GM21825 (cell line): ENCODE data around the gene SLC12A4.
"Not testable (repeated sequence)": the region's sequence is repeated elsewhere in the genome, so short reads cannot be mapped to it uniquely, and the experiment has no call there.

Source experiments
- ATAC-seq: cut with Tn5 transposase; IDR thresholded peaks from one replicate; pipeline ENCODE4 v1.9.1; 2021; ENCODE audit warnings: mild to moderate bottlenecking, moderate library complexity; ENCODE audit not compliant: unreplicated experiment

SLC12A4 gene

DNA sequence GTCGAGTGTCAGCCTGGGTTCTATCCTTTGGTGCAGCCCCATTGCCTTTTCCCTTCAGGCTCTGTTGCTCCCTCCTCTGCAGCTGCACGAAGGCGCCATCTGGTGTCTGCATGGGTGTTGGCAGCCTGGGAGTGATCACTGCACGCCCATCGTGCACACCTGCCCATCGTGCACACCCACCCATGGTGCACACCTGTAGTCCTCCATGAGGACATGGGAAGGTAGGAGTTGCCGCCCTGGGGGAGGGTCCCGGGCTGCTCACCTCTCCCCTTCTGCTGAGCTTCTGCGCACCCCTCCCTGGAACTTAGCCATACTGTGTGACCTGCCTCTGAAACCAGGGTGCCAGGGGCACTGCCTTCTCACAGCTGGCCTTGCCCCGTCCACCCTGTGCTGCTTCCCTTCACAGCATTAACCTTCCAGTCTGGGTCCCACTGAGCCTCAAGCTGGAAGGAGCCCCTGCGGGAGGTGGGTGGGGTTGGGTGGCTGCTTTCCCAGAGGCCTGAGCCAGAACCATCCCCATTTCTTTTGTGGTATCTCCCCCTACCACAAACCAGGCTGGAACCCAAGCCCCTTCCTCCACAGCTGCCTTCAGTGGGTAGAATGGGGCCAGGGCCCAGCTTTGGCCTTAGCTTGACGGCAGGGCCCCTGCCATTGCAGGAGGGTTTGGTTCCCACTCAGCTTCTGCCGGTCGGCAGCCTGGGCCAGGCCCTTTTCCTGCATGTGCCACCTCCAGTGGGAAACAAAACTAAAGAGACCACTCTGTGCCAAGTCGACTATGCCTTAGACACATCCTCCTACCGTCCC is 39.7 kb downstream of the SLC12A4 start:
- peak; percentile 40 for ATAC-seq

DNA sequence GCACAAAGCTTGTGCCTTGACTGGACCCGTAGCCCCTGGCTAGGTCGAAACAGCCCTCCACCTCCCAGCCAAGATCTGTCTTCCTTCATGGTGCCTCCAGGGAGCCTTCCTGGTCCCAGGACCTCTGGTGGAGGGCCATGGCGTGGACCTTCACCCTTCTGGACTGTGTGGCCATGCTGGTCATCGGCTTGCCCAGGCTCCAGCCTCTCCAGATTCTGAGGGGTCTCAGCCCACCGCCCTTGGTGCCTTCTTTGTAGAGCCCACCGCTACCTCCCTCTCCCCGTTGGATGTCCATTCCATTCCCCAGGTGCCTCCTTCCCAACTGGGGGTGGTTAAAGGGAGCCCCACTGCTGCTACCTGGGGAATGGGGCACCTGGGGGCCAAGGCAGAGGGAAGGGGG is 40.3 kb downstream of the SLC12A4 start:
- ATAC-seq, result no peak

DNA sequence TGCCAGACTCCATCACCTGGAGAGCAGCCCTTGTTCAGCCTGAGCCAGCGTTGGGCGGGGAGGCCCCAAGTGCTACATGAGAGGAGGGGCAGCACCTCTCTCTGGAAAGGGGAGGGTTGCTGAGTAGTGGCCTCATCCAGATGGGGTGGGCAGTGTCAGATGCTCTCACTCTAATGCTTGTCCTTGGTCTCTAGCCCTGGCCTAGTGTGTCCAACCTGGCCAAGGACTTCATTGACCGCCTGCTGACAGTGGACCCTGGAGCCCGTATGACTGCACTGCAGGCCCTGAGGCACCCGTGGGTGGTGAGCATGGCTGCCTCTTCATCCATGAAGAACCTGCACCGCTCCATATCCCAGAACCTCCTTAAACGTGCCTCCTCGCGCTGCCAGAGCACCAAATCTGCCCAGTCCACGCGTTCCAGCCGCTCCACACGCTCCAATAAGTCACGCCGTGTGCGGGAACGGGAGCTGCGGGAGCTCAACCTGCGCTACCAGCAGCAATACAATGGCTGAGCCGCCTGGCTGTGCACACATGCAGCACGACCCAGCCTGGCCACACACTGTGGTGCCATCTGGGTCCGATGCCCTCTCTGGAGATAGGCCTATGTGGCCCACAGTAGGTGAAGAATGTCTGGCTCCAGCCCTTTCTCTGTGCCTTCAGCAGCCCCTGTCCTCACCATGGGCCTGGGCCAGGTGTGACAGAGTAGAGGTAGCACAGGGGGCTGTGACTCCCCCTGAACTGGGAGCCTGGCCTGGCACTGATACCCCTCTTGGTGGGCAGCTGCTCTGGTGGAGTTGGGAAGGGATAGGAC is 41.1 kb downstream of the SLC12A4 start:
- ATAC-seq, result no peak

DNA sequence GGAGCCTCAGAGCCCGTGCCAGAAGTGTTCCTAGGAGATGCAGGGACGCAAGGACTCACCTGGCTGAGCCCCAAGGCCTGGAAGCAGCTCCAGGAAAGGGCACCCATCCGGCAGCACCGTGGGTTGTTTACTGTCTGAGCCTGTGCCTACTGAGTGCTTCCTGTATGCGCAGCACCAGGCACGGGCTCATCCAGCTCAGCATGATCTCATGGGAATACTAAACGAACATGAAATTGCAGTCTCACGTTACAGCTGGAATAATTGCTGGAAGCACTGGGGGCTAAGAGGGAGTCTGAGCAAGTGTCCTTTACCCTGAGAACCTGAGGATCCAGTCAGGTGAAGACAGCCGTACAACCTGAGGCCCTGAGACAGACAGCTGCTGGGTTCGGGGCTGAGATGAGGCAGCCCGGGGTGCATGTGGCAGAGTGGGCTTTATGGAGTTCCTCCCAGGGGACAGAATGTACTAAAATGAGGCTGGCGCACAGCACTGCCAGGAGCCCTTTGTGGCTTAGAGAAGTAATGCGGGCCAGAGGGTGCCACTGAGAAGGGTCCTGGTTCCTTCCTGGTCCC is 42.2 kb downstream of the SLC12A4 start:
- ATAC-seq, result no peak

DNA sequence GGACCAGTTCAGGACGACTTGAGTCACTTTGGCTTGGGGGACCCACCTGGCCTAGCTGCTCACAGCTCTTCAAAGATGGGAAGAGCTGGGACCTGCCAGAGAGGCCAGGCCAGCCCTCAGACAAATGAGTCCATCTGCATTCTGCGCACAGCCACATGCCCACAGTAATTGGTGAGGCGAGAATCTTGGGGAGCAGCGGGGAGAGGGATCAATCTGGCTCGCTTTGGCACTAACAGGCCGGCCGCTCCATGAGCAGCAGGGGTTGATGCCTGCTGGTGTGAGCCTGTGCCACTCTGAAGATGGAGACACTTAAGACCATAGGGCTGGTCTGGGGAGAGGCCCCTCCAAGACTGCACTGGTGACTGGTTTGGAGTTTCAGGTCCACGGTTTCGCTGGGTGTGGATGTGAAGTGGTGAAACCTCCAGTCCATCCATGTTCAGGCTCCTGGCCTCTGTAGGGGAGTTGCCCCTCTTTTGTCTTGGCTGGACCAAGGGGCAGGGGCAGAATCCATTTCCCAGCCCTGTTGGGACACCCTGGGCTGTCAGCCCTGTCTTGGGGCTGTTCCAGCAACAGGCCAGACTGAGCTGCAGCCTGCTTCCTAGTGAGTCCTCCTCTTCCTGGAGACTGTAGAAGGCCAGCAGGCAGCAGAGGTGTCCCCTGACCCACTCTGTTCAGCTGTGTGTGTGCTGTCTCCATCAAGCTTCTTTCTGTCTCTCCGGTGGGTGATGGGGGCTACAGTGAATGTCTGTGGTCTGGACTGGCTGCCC is 44.1 kb downstream of the SLC12A4 start:
- no peak for ATAC-seq

DNA sequence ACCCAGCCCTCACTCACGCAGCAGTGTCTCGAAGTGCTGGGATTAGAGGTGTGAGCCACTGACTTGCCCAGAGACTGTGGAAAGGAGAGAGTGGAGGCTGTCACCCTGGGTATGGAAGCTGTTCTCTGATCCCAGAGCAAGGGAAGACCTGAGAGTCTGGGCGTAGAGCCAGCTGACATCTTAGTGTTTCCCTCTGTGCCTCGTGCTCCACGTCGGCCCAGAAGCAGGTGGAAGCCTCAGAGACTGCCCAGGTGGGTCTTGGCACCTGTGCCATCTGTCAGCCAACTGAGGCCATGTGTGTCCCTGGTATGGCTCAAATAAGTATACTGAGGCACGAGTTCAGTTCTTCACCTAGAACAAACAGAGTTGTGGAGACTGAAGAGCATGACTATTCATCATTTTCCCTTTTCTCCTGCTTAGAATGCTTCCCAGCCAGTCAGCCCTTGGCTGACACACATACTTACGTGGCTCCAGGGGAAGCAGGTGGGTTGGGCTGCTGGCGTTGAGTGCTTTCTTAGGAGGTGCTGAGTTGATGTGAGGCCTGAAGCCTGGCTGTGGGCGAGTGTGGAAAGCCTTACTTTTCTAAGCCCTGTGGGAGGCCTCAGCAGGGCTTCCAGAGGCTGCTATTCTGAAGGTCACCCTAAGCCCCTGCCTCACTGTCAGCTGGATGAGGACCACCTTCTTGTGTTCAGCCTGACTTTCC is 44.9 kb downstream of the SLC12A4 start:
- no peak for ATAC-seq

DNA sequence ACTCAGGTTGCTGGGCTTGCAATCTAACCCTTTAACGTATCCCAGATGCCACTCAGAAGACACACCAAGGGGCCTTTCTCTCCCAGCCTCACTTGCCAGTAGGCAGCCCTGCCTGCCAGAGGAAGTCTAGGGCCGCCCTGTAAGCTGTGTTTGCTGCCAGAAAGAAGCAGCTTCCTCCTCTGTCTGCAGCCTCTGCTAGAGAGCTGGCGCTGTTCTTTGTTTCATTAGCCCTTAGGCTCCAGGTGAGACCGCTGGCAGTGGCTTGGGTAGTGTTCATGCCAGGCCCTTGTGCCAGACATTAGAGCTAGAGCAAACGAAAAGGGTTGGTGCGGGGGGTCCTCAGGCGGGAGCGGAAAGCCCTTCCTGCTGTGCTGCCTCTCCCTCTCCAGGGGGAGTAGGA is 45.7 kb downstream of the SLC12A4 start:
- no peak for ATAC-seq

DNA sequence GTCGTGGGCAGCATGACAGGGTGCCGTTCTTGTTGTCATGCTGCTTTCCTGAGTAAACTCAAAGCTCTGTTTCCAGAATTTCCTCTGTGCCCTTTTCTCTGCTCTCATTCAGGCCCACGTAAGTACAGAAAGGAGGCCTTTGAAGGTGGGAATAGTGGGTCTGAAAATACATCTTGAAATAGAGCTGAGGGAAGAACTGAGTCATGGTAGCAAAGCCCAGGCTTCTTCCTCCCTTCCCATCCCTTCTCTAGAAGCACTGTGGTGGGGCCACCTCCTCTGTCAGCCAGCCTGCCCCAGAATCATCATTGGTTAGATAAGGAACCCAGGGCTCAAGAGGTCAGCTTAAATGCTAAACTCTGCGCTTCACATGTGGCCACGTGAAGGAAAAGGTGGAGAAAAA is 46.2 kb downstream of the SLC12A4 start:
- ATAC-seq, result no peak

DNA sequence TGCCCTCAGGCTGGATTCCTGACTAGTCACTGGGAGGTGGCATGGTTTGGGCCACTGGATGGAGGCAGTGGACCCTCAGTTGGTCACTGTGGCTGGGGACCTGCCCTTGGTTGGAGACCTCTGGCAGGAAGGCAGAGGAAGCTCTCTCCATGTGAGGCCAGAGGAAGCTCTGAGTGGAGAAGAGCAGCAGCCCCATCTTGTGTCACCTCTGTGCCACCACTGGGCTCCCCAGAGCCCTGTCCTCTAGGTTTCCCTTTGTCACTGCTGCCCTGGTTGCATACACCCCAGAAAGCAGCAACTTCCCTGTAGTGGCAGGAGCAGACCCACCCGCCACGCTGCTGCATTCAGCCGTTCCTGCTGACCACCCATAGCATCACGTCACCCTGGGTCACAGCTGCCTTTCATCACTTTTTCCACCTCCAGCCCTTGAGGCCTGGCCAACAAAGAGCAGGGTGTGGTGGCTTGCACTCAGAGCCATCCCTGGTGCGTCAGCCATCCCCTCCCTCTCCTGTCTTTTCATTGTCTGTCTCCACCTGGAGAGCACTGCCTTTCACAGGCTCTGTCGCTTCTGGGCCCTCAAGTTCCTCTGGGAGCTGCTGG is 48.7 kb downstream of the SLC12A4 start:
- ATAC-seq, result no peak

DNA sequence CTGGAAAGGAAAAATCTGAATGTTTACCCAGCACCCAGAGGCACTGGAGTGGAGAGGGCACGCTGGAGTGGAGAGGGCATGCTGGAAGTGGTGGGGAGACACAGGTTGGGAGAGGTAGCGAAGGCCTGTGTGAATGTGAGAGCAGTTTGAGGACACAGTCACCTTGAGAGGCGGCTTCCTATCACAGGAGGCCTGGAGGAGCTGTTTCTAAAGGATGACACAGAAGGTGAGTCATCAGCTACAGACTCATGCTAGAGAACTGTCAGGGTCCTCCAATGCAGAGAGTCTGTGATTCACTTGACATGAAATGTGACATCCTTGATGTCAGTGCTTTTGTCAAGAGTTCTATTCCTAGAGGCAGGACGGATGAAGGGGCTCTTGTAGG is 50.6 kb downstream of the SLC12A4 start:
- ATAC-seq, result no peak

DNA sequence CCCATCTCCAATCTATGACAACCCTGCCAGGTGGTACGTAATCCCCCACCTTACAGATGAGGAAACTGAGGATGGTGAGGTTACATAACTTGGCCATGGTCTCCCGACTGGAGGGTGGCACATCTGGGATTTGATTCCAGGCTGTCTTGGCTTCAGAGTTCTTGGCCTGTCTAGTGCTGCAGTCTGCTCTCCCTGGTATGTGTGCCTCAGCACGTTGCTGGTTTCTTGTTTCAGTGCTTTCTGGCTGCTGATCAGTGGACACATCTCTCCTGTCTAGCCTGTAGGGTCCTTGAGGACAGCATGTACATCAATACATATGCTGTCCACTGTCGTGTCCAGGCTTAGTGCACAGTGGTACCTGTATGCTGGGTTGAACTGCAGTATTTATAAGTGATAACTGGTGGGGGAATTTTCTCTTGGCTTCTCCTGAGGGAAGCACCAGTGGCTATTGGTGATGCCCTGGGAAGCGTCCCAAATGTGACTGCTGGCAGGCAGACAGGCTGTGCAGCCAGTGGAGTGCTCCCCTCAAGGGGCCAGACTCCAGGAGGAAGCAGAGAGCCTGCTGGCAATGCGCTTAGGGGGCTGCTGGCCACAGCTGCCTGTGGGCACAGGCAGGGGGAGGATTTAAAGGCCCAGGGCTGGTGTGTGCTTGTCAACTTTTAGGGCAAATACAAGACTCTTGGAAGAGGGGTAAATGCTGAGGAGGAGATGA is 51.1 kb downstream of the SLC12A4 start:
- ATAC-seq, result no peak

DNA sequence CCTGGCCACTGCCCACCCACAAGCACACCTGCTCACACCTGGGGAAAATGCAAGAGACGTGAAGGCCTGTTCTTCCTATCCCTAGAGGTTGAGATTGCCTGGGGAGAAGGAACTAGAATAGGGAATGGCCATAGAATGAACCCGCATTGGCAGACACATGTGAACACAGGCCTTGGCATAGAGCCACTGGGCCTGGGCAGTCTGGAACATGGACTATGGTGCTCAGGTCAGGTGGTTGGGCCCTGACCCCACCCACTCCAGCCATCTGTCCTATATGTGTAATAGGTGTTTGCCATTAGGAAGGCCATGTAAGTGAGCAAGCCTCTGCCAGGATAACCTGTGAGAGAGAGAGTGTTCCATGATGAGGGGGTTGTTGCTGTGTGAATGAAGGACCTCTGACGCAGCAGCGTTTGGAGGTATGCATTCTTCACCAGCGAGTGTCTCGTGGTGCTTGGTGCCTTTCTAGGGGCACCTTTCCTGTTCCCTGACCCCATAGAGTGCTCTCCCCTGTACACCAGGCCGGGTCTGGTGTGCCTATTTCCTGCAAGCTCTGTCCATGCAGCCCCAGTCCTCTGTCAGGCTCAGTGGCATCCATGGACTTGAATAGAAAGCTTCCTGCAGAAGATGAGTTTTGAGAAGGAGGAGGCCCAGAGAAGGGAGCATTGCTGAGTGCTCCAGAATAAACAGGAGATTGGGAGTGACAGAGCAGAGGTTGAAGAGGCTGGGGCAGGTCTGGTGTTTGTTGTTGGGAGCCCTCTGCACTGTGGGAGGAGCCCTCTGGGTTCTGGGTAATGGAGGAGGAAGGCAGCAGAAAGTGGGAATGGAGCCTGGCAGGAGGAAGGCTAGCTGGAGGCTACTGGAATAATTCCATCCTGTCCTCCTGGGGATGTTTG is 52.4 kb downstream of the SLC12A4 start:
- no peak for ATAC-seq

DNA sequence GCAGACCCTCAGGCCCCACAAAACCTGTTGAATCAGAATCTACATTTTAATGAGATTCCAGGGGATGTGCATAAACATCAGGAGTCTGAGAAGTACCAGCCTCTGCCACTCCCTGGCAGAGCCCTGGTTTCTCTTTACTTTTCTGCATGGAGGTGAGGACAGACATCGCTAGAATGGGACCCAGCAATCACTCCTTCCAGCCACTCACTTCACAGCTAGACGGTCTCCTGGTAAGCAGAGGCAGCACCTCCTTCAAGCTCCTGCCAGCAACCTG is 53.0 kb downstream of the SLC12A4 start:
- not testable (repeated sequence) for ATAC-seq

DNA sequence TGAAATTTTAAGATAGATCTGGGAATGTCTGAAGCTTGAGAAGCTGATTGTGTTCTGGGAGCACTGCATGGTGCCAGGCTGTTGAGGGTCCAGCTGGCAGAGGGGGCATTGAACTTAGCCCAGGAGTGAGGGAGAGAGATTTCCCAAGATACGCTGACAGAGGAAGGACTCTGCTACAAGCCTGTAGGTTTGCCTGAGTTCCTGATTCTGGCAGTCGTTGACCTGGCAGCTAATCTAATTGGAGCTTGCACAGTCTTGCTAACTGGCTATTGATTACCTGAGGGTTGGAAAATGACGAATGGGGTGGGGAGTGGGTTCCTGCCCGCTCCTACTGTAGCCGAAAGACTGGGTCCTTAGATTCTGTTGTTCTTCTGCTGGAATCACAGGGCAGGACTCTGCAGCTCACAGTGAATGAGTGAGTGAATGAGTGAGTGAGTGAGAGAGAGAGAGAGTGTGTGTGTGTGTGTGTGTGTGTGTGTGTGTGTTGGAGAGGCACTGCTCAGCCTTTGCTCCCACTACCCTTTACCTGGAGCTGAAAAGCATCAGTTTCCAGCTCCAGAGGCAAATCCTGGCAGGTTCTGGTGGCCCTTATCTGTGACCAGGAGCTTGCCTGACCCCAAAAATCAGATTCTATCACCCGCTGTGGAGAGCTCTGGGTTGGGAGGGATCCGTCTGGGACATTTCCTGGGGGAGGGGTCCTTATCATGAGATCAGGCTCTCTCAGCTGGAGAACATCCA is 53.5 kb downstream of the SLC12A4 start:
- ATAC-seq, result no peak

DNA sequence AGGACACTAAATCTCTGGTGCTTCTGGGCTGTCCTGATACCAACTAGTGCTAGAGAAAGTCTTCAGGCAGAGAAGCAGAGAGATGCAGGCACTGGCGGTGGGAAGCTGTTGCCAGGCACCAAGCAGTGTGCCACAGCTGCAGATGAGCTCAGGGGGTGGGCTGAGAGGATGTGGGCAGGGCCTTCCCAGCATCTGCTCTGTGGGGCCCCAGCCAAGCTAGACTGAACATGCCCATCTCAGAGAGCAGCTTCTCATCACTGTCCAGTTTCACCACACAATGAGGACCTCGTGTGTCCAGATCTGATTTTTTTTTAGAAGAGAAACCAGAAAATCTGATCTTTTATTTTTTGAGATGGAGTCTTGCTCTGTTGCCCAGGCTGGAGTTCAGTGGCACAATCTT is 58.3 kb downstream of the SLC12A4 start:
- no peak for ATAC-seq

DNA sequence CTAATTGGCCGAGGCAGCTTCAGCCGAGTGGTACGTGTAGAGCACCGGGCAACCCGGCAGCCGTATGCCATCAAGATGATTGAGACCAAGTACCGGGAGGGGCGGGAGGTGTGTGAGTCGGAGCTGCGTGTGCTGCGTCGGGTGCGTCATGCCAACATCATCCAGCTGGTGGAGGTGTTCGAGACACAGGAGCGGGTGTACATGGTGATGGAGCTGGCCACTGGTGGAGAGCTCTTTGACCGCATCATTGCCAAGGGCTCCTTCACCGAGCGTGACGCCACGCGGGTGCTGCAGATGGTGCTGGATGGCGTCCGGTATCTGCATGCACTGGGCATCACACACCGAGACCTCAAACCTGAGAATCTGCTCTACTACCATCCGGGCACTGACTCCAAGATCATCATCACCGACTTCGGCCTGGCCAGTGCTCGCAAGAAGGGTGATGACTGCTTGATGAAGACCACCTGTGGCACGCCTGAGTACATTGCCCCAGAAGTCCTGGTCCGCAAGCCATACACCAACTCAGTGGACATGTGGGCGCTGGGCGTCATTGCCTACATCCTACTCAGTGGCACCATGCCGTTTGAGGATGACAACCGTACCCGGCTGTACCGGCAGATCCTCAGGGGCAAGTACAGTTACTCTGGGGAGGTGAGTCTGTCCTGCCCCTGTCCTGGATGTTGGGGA is 59.2 kb downstream of the SLC12A4 start:
- no peak for ATAC-seq

DNA sequence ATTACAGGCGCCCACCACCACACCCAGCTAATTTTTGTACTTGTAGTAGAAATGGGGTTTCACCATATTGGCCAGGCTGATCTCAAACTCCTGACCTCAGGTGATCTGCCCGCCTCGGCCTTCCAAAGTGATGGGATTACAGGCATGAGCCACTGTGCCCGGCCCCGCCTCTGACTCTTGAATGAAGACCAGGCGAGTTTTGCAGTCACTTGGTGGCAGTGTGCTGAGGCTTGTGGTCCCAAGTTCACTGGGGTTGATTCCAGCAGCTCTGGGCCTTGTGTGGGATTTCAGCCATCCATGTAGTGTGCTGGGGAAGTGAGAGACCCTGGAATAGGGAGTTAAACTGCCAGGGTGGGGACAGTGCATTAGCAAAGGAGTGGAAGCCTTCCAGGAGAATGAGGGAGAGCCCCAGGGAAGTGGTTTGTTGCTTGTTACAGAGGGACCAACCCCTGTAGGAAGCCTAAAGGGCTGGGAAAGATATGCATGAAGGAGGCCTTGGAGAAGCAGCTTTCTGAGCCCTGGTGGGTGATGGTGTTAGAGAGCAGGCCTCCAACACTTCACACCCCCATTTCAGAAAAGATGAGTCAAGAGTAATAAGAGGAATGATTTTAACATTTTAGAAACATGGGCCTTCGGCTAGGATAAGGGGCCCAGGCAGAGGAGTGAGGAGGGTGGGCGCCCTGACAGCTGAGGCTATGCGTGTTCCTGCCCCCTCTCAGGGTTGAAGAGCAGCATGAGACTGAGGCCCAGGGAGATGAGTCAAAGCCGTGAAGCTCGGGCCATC is 60.8 kb downstream of the SLC12A4 start:
- no peak for ATAC-seq
